ENCODE data around the gene SPINK8. TPM values are rescaled to one million over a fixed set of nuclear protein-coding genes. Genes with fewer than 3 reads are reported as not detected.
A peak's percentile ranks its signal among the peaks of the same experiment; 100 is the strongest.

The SPINK8 gene
- total and polyA plus RNA-seq, 2 of the 8 experiments (the other 6 are each of a cell fraction or from before 2014, with no cell fraction given) = 0.29 TPM; not detected in 1

DNA sequence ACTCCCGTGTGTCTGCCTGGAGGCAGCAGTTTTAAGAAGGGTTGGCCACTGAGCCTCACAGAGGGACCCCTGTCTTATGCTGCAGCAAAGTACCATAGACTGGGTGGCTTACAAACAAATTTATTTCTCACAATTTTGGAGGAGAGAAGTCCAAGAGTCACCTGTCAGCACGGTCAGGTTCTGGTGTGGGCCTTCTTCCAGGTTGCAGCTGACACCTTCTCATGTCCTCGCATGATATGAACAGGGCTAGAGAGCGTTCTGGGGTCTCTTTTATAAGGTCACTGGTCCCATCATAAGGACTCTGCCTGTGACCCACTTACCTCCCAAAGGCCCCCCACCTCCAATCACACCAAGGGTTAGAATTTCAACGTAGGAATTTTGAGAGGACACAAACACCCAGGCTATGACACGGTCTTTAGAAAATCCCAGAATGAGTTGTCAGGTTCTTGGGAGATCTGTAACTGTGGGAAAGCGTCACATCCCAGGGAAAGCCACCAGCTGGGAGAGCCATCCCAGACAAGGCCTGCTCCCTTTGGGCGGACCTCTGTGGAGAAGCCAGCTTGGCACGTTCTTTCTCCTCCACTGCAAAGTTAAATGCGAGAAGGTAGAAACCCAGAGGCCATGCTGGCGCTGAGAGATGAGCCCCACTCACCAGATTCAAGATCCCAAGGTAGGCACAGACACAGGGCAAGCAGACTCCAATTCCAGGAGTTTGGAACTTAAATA, 38.4 kb upstream of the SPINK8 start, which contains the start of gene FBXW12:
Gene FBXW12 (plus strand): TSS at position 569 of the 726 bp plus-strand sequence. CDS start 549 bp downstream, outside the sequence.
- Histone ChIP-seq H2BK120ac (replicated peaks; ENCODE audit: low read depth, low read length) (no peak within 1 kb of the TSS), H2BK5ac (ENCODE audit: low read depth, low read length) (no peak within 1 kb of the TSS), H3K9ac (replicated peaks in 1 of 4; ENCODE audit: extremely low read depth in 1 of 4, low read depth in 3 of 4, low read length in 3 of 4) (peak within 1 kb of the TSS in 1 of 4 experiments; percentile 16; a peak in 1 of 7 replicates), H2BK15ac (ENCODE audit: low read length) (no peak within 1 kb of the TSS), H3K4me3 (ENCODE audit: extremely low read depth in 1 of 4, insufficient read depth in 2 of 4, low read depth in 3 of 4, low read length in 4 of 4) (no peak within 1 kb of the TSS), H3K36me3 (ENCODE audit: control insufficient read depth in 2 of 4, insufficient read depth in 4 of 4, low read length in 3 of 4) (no peaks in the 10 kb centered on the region), H3K4ac (replicated peaks; ENCODE audit: insufficient read length, low read depth, low read length) (no peak within 1 kb of the TSS), H4K8ac (ENCODE audit: extremely low read depth, insufficient read depth, low read length) (peak within 1 kb of the TSS; percentile 23; the same call in 1 of the 2 replicates), H2BK12ac (ENCODE audit: low read depth, low read length) (no peak within 1 kb of the TSS), H3K23me2 (ENCODE audit: low read depth, low read length) (no peaks in the 10 kb centered on the region), H3K79me2 (ENCODE audit: control insufficient read depth in 1 of 2, insufficient read depth in 2 of 2, low read length in 2 of 2) (no peaks in the 10 kb centered on the region), H2BK20ac (ENCODE audit: low read length) (no peak within 1 kb of the TSS), H2AK5ac (ENCODE audit: low read depth, low read length) (no peak within 1 kb of the TSS), H3K4me2 (ENCODE audit: insufficient read depth in 1 of 2, low read depth in 2 of 2, low read length in 2 of 2) (no peak within 1 kb of the TSS), H3K23ac (ENCODE audit: insufficient read length) (no peak within 1 kb of the TSS), H3K79me1 (ENCODE audit: low read depth, low read length) (no peaks in the 10 kb centered on the region), H2AFZ (ENCODE audit: low read length) (peak within 1 kb of the TSS; percentile 84; the same call in 1 of the 2 replicates), H3K14ac (ENCODE audit: insufficient read length) (no peak within 1 kb of the TSS), H4K5ac (ENCODE audit: insufficient read length, low read depth, low read length) (no peak within 1 kb of the TSS), H3K9me3 (ENCODE audit: insufficient read depth in 2 of 2, low read depth in 1 of 2, low read length in 1 of 2) (no peaks in the 10 kb centered on the region), H3K27ac (ENCODE audit: low read depth, low read length) (no peak within 1 kb of the TSS), H3K18ac (ENCODE audit: extremely low read depth, low read length) (no peak within 1 kb of the TSS; the same call in 1 of the 2 replicates), H4K20me1 (replicated peaks in 1 of 2; ENCODE audit: control insufficient read depth in 1 of 2, insufficient read depth in 2 of 2, low read length in 2 of 2) (no peaks in the 10 kb centered on the region), H3K4me1 (replicated peaks in 1 of 4; ENCODE audit: control insufficient read depth in 3 of 4, insufficient read depth in 4 of 4, low read length in 3 of 4) (peaks cover 3 to 12% (median 7%) of the 10 kb centered on the region in 4 experiments; a peak in 6 of 7 replicates), H3K27me3 (replicated peaks in 1 of 4; ENCODE audit: control insufficient read depth in 3 of 4, extremely low read depth in 1 of 4, insufficient read depth in 3 of 4, low read length in 3 of 4) (no peaks in the 10 kb centered on the region), H4K91ac (replicated peaks; ENCODE audit: insufficient read length, low read length) (no peak within 1 kb of the TSS), H3K56ac (replicated peaks; ENCODE audit: insufficient read length, low read depth, low read length) (no peak within 1 kb of the TSS)
- FAIRE-seq = no peak
- WGBS, 2 experiments (ENCODE audit: extremely low coverage in 1 of 2, insufficient coverage in 1 of 2, insufficient read length in 1 of 2, insufficient replicate concordance in 2 of 2, low coverage in 1 of 2, low lambda C conversion rate in 2 of 2, missing lambda C conversion rate in 1 of 2) = 93% methylated on average over 11 of the region's 11 CpGs; no CpG with 5 or more reads in 1 of the 2 experiments
- ChIA-PET CTCF (ENCODE audit: partially characterized antibody) (interaction anchor here (0.9 to 1.4 kb wide), 5 partner anchors 13 to 78 kb away, joined by 3 to 4 read pairs (median 3); no protein-coding TSS in a partner anchor), POLR2A (ENCODE audit: partially characterized antibody) (interaction anchor here (0.7 to 1.9 kb wide), 7 partner anchors 11 to 131 kb away, joined by 3 to 5 read pairs (median 3); partner anchors contain the start of gene ZNF589)
- DNase-seq (ENCODE audit: low read depth in 1 of 2, low spot score in 2 of 2) = no peak
- TF ChIP-seq BACH1 (IDR thresholded peaks at IDR 0.05; ENCODE audit: low read length) (no peak), GABPA (IDR thresholded peaks at IDR 0.05; ENCODE audit: borderline replicate concordance, insufficient read depth, low read length) (no peak), CHD2 (IDR thresholded peaks at IDR 0.05; ENCODE audit: low read length) (no peak), HDAC2 (IDR thresholded peaks at IDR 0.05; ENCODE audit: borderline replicate concordance in 1 of 2, low read depth in 2 of 2, low read length in 2 of 2) (no peak), TEAD4 (IDR thresholded peaks at IDR 0.05; ENCODE audit: low read depth, low read length) (no peak), SP1 (IDR thresholded peaks at IDR 0.05; ENCODE audit: low read depth, low read length) (no peak), ZNF274 (IDR thresholded peaks at IDR 0.05; ENCODE audit: borderline replicate concordance, extremely low read depth, low read length) (no peak), CTCF (IDR thresholded peaks at IDR 0.05; ENCODE audit: control extremely low read depth in 1 of 3, insufficient read depth in 1 of 3, low read depth in 1 of 3, low read length in 3 of 3) (no peak), CEBPB (IDR thresholded peaks at IDR 0.05; ENCODE audit: low read depth, low read length) (no peak), POU5F1 (IDR thresholded peaks at IDR 0.05; ENCODE audit: low read depth, low read length) (no peak)
